H1 (cell line): ENCODE results near the gene CLEC2A. TPM values are rescaled to one million over a fixed set of nuclear protein-coding genes. Genes with fewer than 3 reads are reported as not detected.

Experiments
- CTCF ChIA-PET: fragments of 300-600 bp; sonication (Branson Sonifier 250); formaldehyde crosslinking; loops from one replicate; lab custom pipeline; 2021; ENCODE audit not compliant: partially characterized antibody; lab: Charles Lee
- POLR2A ChIA-PET: fragments of 300-600 bp; sonication (Branson Sonifier 250); formaldehyde crosslinking; loops from one replicate; lab custom pipeline; 2021; ENCODE audit warnings: inconsistent platforms; ENCODE audit not compliant: partially characterized antibody; lab: Charles Lee
- DNase-seq, 2 experiments: peaks; one replicate each; pipeline versions ENCODE4 v3.0.0 to v3.0.0-alpha.2; 2010 to 2022; ENCODE audit warnings: low spot score in 2 of 2, low read depth in 1 of 2, mixed read lengths in 1 of 2
- FAIRE-seq: peaks from 2 replicates; lab custom pipeline; 2011; peaks lifted over from hg19 to GRCh38; lab: Jason Lieb, UNC
- H2AFZ ChIP-seq: 2 replicates; pipeline ENCODE4 v1.8.1; 2012; ENCODE audit warnings: low read length, inconsistent platforms
- H2AK5ac ChIP-seq: 2 replicates; pipeline ENCODE4 v1.6.1; 2013; ENCODE audit warnings: low read depth, low read length
- H2BK120ac ChIP-seq: replicated peaks from 2 replicates; pipeline ENCODE3; 2013; ENCODE audit warnings: low read depth, low read length, inconsistent platforms
- H2BK12ac ChIP-seq: 2 replicates; pipeline ENCODE4 v1.6.1; 2013; ENCODE audit warnings: low read depth, low read length
- H2BK15ac ChIP-seq: 2 replicates; pipeline ENCODE4 v1.6.1; 2013; ENCODE audit warnings: low read length
- H2BK20ac ChIP-seq: 2 replicates; pipeline ENCODE4 v1.6.1; 2013; ENCODE audit warnings: low read length
- H2BK5ac ChIP-seq: 2 replicates; pipeline ENCODE4 v1.6.1; 2013; ENCODE audit warnings: low read depth, low read length
- H3K14ac ChIP-seq: 2 replicates; pipeline ENCODE4 v1.6.1; 2013; ENCODE audit warnings: inconsistent platforms; ENCODE audit not compliant: insufficient read length
- H3K18ac ChIP-seq: 2 replicates; pipeline ENCODE4 v1.6.1; 2013; ENCODE audit warnings: low read length; ENCODE audit errors: extremely low read depth
- H3K23ac ChIP-seq: 2 replicates; pipeline ENCODE4 v1.6.1; 2013; ENCODE audit warnings: inconsistent platforms; ENCODE audit not compliant: insufficient read length
- H3K23me2 ChIP-seq: 2 replicates; pipeline ENCODE4 v1.6.1; 2013; ENCODE audit warnings: low read depth, low read length
- H3K27ac ChIP-seq: 2 replicates; pipeline ENCODE4 v1.6.1; 2011; ENCODE audit warnings: low read depth, low read length, inconsistent platforms
- H3K27me3 ChIP-seq, 4 experiments: replicated peaks in 1 of 4; 1 replicate in 1 of 4; 2 replicates in 3 of 4; pipeline versions ENCODE4 v1.6.1 to v1.8.1; 2011 to 2013; ENCODE audit warnings: low read length in 3 of 4, mild to moderate bottlenecking in 3 of 4, inconsistent platforms in 2 of 4, mixed read lengths in 2 of 4, moderate library complexity in 1 of 4; ENCODE audit not compliant: control insufficient read depth in 3 of 4, insufficient read depth in 3 of 4; ENCODE audit errors: extremely low read depth in 1 of 4
- H3K36me3 ChIP-seq, 4 experiments: 2 replicates each; pipeline versions ENCODE4 v1.6.1 to v1.8.1; 2011 to 2013; ENCODE audit warnings: mild to moderate bottlenecking in 4 of 4, low read length in 3 of 4, moderate library complexity in 2 of 4, control low read depth in 1 of 4, inconsistent platforms in 1 of 4; ENCODE audit not compliant: insufficient read depth in 4 of 4, control insufficient read depth in 2 of 4
- H3K4ac ChIP-seq: replicated peaks from 2 replicates; pipeline ENCODE3; 2013; ENCODE audit warnings: low read length, low read depth, mixed read lengths, inconsistent platforms; ENCODE audit not compliant: insufficient read length
- H3K4me1 ChIP-seq, 4 experiments: replicated peaks in 1 of 4; 1 replicate in 1 of 4; 2 replicates in 3 of 4; pipeline versions ENCODE4 v1.6.1 to v1.8.1; 2011 to 2013; ENCODE audit warnings: low read length in 3 of 4, inconsistent platforms in 2 of 4, mixed read lengths in 1 of 4; ENCODE audit not compliant: insufficient read depth in 4 of 4, control insufficient read depth in 3 of 4
- H3K4me2 ChIP-seq, 2 experiments: 2 replicates each; pipeline versions ENCODE4 v1.6.1 to v1.8.1; 2011 to 2013; ENCODE audit warnings: low read depth in 2 of 2, low read length in 2 of 2, control low read depth in 1 of 2, inconsistent platforms in 1 of 2, mild to moderate bottlenecking in 1 of 2; ENCODE audit not compliant: insufficient read depth in 1 of 2
- H3K4me3 ChIP-seq, 4 experiments: fragments of 200-600, 300-600 bp in 1 of 4; sonication (generic), shearing (Covaris generic), sonication (Bioruptor Twin) in 1 of 4; 2 replicates each; pipeline versions ENCODE4 v1.5.1 to v1.8.1; 2011 to 2016; ENCODE audit warnings: low read length in 4 of 4, low read depth in 3 of 4, control low read depth in 2 of 4, inconsistent platforms in 2 of 4, mild to moderate bottlenecking in 2 of 4, mixed read lengths in 1 of 4, moderate library complexity in 1 of 4; ENCODE audit not compliant: insufficient read depth in 2 of 4; ENCODE audit errors: extremely low read depth in 1 of 4
- H3K56ac ChIP-seq: replicated peaks from 2 replicates; pipeline ENCODE3; 2013; ENCODE audit warnings: low read depth, mild to moderate bottlenecking, mixed read lengths, low read length, inconsistent platforms; ENCODE audit not compliant: insufficient read length
- H3K79me1 ChIP-seq: 2 replicates; pipeline ENCODE4 v1.6.1; 2013; ENCODE audit warnings: low read depth, low read length, control low read depth
- H3K79me2 ChIP-seq, 2 experiments: 2 replicates each; pipeline versions ENCODE4 v1.6.1 to v1.8.1; 2012 to 2013; ENCODE audit warnings: low read length in 2 of 2, mild to moderate bottlenecking in 2 of 2, inconsistent platforms in 1 of 2; ENCODE audit not compliant: insufficient read depth in 2 of 2, control insufficient read depth in 1 of 2
- H3K9ac ChIP-seq, 4 experiments: replicated peaks in 1 of 4; 1 replicate in 1 of 4; 2 replicates in 3 of 4; pipeline versions ENCODE4 v1.6.1 to v1.8.1; 2011 to 2013; ENCODE audit warnings: low read depth in 3 of 4, low read length in 3 of 4, control low read depth in 2 of 4, mild to moderate bottlenecking in 2 of 4, moderate library complexity in 2 of 4, inconsistent platforms in 1 of 4; ENCODE audit errors: extremely low read depth in 1 of 4
- H3K9me3 ChIP-seq, 2 experiments: 2 replicates each; pipeline versions ENCODE4 v1.6.1 to v1.8.1; 2012 to 2013; ENCODE audit warnings: mild to moderate bottlenecking in 2 of 2, moderate library complexity in 2 of 2, control low read depth in 1 of 2, inconsistent platforms in 1 of 2, low read depth in 1 of 2, low read length in 1 of 2, mixed read lengths in 1 of 2; ENCODE audit not compliant: insufficient read depth in 2 of 2
- H4K20me1 ChIP-seq, 2 experiments: replicated peaks in 1 of 2; 2 replicates each; pipeline versions ENCODE3 to v1.8.1; 2011 to 2013; ENCODE audit warnings: inconsistent platforms in 2 of 2, low read length in 2 of 2, mild to moderate bottlenecking in 1 of 2; ENCODE audit not compliant: insufficient read depth in 2 of 2, control insufficient read depth in 1 of 2
- H4K5ac ChIP-seq: 2 replicates; pipeline ENCODE4 v1.6.1; 2013; ENCODE audit warnings: low read length, low read depth, mixed read lengths, inconsistent platforms; ENCODE audit not compliant: insufficient read length
- H4K8ac ChIP-seq: 2 replicates; pipeline ENCODE4 v1.8.0; 2013; ENCODE audit warnings: mild to moderate bottlenecking, moderate library complexity, low read length, inconsistent platforms; ENCODE audit not compliant: insufficient read depth; ENCODE audit errors: extremely low read depth
- H4K91ac ChIP-seq: replicated peaks from 2 replicates; pipeline ENCODE3; 2013; ENCODE audit warnings: low read length, mixed read lengths, inconsistent platforms; ENCODE audit not compliant: insufficient read length
- CBX8 ChIP-seq: fragments of 300-800, 300-1000 bp; sonication (generic); IDR thresholded peaks from 2 replicates; pipeline ENCODE4 v1.7.1; 2016; ENCODE audit warnings: low read depth, low read length, borderline replicate concordance
- CHD1 ChIP-seq: IDR thresholded peaks from 2 replicates; pipeline ENCODE4 v1.6.1; 2012; ENCODE audit warnings: low read depth, low read length, improper control_type of control experiment
- FOSL1 ChIP-seq: IDR thresholded peaks from 2 replicates; pipeline ENCODE4 v1.6.1; 2011; ENCODE audit warnings: mild to moderate bottlenecking, low read depth, low read length, moderate library complexity; ENCODE audit not compliant: insufficient read depth
- KDM4A ChIP-seq: IDR thresholded peaks from one replicate; pipeline ENCODE4 v1.7.1; 2012; ENCODE audit warnings: low read depth, mild to moderate bottlenecking, moderate library complexity, low read length, inconsistent platforms; ENCODE audit not compliant: severe bottlenecking
- PHF8 ChIP-seq: fragments of 200-600 bp; sonication (generic); conservative IDR thresholded peaks from 2 replicates; pipeline ENCODE4 v1.7.1; 2012; ENCODE audit warnings: low read depth, mild to moderate bottlenecking, inconsistent platforms, low read length, moderate library complexity
- POLR2A ChIP-seq, 2 experiments: IDR thresholded peaks; 1 replicate in 1 of 2; 2 replicates in 1 of 2; pipeline ENCODE4 v1.6.1; 2011; ENCODE audit warnings: low read depth in 2 of 2, low read length in 2 of 2, mild to moderate bottlenecking in 2 of 2; ENCODE audit errors: control extremely low read depth in 1 of 2
- RXRA ChIP-seq: IDR thresholded peaks from 2 replicates; pipeline ENCODE4 v1.6.1; 2011; ENCODE audit warnings: low read depth, mild to moderate bottlenecking, low read length, moderate library complexity; ENCODE audit not compliant: insufficient read depth
- SP4 ChIP-seq: IDR thresholded peaks from 2 replicates; pipeline ENCODE4 v1.6.1; 2012; ENCODE audit warnings: low read length, inconsistent platforms
- SRF ChIP-seq: IDR thresholded peaks from 2 replicates; pipeline ENCODE4 v1.6.1; 2011; ENCODE audit warnings: mild to moderate bottlenecking, low read depth, low read length, moderate library complexity
- TEAD4 ChIP-seq: IDR thresholded peaks from 2 replicates; pipeline ENCODE4 v1.6.1; 2012; ENCODE audit warnings: low read depth, low read length, inconsistent platforms, mixed read lengths
- YY1 ChIP-seq: IDR thresholded peaks from 2 replicates; pipeline ENCODE4 v1.6.1; 2011; ENCODE audit warnings: low read depth, mild to moderate bottlenecking, low read length
- WGBS, 2 experiments: shearing (Covaris generic) in 1 of 2; methylation state at CpG; one replicate each; pipeline versions ENCODE4 v1.1.6 to v1.1.7; 2013 to 2015; ENCODE audit warnings: low lambda C conversion rate in 2 of 2, mixed read lengths in 2 of 2, inconsistent platforms in 1 of 2, low coverage in 1 of 2, missing lambda C conversion rate in 1 of 2; ENCODE audit not compliant: insufficient replicate concordance in 2 of 2, insufficient coverage in 1 of 2, insufficient read length in 1 of 2; ENCODE audit errors: extremely low coverage in 1 of 2, missing lambda C conversion rate in 1 of 2; 5-methylcytosine and 5-hydroxymethylcytosine counted together
- polyA plus RNA-seq, 7 experiments: library from polyadenylated mRNA; depleted of rRNA in 3 of 7; stranded (reverse) in 5 of 7; unstranded in 2 of 7; fragments of >200 nt in 5 of 7; fragments of 200-250 nt in 2 of 7; gene quantifications; 1 replicate in 5 of 7; 2 replicates in 1 of 7; 4 replicates in 1 of 7; pipeline versions ENCODE4 v1.2.1 to v1.2.3, GENCODE V29; 2011 to 2013; ENCODE audit warnings: missing spikeins in 2 of 7, mixed read lengths in 2 of 7
- total RNA-seq: library from RNA; stranded (reverse); fragmentation: NEBNext Ultra II Directional; extraction: Animal tissue kit (Norgen Biotek cat#: 25700); gene quantifications from 2 replicates; pipeline ENCODE4 v1.2.1, GENCODE V29; 2021
- TF ChIP-seq, protein P1 (sequence below): IDR thresholded peaks from 2 replicates; pipeline ENCODE4 v1.6.1; 2012; ENCODE audit warnings: inconsistent platforms
- TF ChIP-seq, protein P2 (sequence below): IDR thresholded peaks from 2 replicates; pipeline ENCODE4 v1.6.1; 2012; ENCODE audit warnings: low read length, inconsistent platforms

Gene CLEC2A
- total and polyA plus RNA-seq, 2 of the 8 experiments (the other 6 are each of a cell fraction or from before 2014, with no cell fraction given), result 0.63 to 3.7 TPM

DNA sequence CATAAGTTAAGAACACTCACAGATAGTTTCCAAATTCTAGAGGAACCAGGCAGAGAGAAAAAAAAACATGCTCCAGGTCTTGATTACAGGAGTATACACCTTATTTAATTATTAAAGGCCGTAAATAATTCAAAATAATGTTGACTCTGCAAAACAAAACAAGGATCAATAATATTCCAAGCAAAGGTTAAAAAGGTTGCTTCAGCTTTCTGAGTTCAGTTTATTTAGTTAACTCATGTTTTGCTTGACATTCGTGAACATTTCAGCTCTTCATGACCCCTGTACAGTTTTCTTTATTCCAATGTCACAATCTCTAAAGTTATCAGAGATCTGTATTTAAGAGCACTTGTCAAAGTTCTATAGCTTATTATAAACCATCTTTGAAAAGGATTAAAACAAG, 31.2 kb downstream of the CLEC2A start:
- H3K79me1 ChIP-seq, result no peaks in the 10 kb centered on the region
- DNase-seq (no peak), FAIRE-seq (no peak)
- H2BK20ac ChIP-seq, result no peak overlapping the region
- H3K79me2 ChIP-seq, result peaks cover 0 to 41% of the 10 kb centered on the region in 2 experiments; a peak in 2 of 4 replicates
- peaks cover 0 to 19% (median 3%) of the 10 kb centered on the region in 4 experiments; a peak in 1 of 7 replicates for H3K4me1 ChIP-seq
- H4K8ac ChIP-seq, result no peak overlapping the region
- H2BK5ac ChIP-seq, result no peak overlapping the region
- H2AFZ ChIP-seq, result no peak overlapping the region
- no peak overlapping the region for H3K14ac ChIP-seq
- WGBS, 2 experiments, result 90% methylated on average over 2 of the region's 2 CpGs; no CpG with 5 or more reads in 1 of the 2 experiments
- H3K36me3 ChIP-seq, result peaks cover 6 to 48% (median 10%) of the 10 kb centered on the region in 4 experiments; a peak in 6 of 8 replicates
- H3K23me2 ChIP-seq, result no peaks in the 10 kb centered on the region
- H3K9ac ChIP-seq, result no peak overlapping the region
- no peak overlapping the region for H3K23ac ChIP-seq
- no peak overlapping the region for H2BK120ac ChIP-seq
- H3K4me2 ChIP-seq, result no peak overlapping the region; a peak in 1 of 4 replicates
- no peak overlapping the region for H4K91ac ChIP-seq
- POLR2A ChIA-PET, result interaction anchor here (1.1 to 9.1 kb wide), 4 partner anchors 6 to 87 kb away, joined by 4 to 121 read pairs (median 6); no protein-coding TSS in a partner anchor
- H3K56ac ChIP-seq, result no peak overlapping the region
- H2BK15ac ChIP-seq, result no peak overlapping the region
- no peak overlapping the region for H2BK12ac ChIP-seq
- peaks cover 0 to 4% of the 10 kb centered on the region in 2 experiments for H4K20me1 ChIP-seq
- no peak overlapping the region for H3K4ac ChIP-seq
- H3K18ac ChIP-seq, result no peak overlapping the region
- no peak overlapping the region for H2AK5ac ChIP-seq
- H3K27me3 ChIP-seq, result no peaks in the 10 kb centered on the region
- H3K4me3 ChIP-seq, result no peak overlapping the region
- H3K9me3 ChIP-seq, result no peaks in the 10 kb centered on the region
- H3K27ac ChIP-seq, result no peak overlapping the region
- CTCF ChIA-PET, result no interaction called here
- H4K5ac ChIP-seq, result no peak overlapping the region
- TF ChIP-seq CHD1, result no peak
- TF ChIP-seq, protein P1, sequence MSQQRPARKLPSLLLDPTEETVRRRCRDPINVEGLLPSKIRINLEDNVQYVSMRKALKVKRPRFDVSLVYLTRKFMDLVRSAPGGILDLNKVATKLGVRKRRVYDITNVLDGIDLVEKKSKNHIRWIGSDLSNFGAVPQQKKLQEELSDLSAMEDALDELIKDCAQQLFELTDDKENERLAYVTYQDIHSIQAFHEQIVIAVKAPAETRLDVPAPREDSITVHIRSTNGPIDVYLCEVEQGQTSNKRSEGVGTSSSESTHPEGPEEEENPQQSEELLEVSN, result no peak
- TF ChIP-seq, protein P2, sequence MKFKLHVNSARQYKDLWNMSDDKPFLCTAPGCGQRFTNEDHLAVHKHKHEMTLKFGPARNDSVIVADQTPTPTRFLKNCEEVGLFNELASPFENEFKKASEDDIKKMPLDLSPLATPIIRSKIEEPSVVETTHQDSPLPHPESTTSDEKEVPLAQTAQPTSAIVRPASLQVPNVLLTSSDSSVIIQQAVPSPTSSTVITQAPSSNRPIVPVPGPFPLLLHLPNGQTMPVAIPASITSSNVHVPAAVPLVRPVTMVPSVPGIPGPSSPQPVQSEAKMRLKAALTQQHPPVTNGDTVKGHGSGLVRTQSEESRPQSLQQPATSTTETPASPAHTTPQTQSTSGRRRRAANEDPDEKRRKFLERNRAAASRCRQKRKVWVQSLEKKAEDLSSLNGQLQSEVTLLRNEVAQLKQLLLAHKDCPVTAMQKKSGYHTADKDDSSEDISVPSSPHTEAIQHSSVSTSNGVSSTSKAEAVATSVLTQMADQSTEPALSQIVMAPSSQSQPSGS, result no peak
- TF ChIP-seq SRF, result no peak
- TF ChIP-seq CBX8, result no peak
- TF ChIP-seq POLR2A (IDR thresholded peaks at IDR 0.05; ENCODE audit: control extremely low read depth in 1 of 2, low read depth in 2 of 2, low read length in 2 of 2), result no peak
- TF ChIP-seq KDM4A, result no peak
- TF ChIP-seq FOSL1, result no peak
- TF ChIP-seq YY1, result no peak
- TF ChIP-seq TEAD4, result no peak
- TF ChIP-seq RXRA, result no peak
- TF ChIP-seq PHF8, result no peak
- TF ChIP-seq SP4, result no peak
